Transverse colon (tissue), 3 donors: ENCODE data around the gene ENTR1.

Experiments
- POLR2A ChIP-seq: fragments of 450-650 bp; IDR thresholded peaks from one replicate; pipeline ENCODE4 v1.6.1; 2016; ENCODE audit warnings: antibody characterized with exemption, mild to moderate bottlenecking, moderate library complexity
- TF ChIP-seq, protein P1 (sequence below), 5 experiments: fragments of 200-600 bp in 3 of 5; fragments of 450-650 bp in 2 of 5; sonication (generic) in 3 of 5; IDR thresholded peaks; 1 replicate in 2 of 5; 2 replicates in 3 of 5; pipeline ENCODE4 v1.5.1; 2016 to 2017; ENCODE audit warnings: antibody characterized with exemption in 5 of 5, inconsistent platforms in 3 of 5, mild to moderate bottlenecking in 2 of 5, moderate library complexity in 1 of 5

DNA sequence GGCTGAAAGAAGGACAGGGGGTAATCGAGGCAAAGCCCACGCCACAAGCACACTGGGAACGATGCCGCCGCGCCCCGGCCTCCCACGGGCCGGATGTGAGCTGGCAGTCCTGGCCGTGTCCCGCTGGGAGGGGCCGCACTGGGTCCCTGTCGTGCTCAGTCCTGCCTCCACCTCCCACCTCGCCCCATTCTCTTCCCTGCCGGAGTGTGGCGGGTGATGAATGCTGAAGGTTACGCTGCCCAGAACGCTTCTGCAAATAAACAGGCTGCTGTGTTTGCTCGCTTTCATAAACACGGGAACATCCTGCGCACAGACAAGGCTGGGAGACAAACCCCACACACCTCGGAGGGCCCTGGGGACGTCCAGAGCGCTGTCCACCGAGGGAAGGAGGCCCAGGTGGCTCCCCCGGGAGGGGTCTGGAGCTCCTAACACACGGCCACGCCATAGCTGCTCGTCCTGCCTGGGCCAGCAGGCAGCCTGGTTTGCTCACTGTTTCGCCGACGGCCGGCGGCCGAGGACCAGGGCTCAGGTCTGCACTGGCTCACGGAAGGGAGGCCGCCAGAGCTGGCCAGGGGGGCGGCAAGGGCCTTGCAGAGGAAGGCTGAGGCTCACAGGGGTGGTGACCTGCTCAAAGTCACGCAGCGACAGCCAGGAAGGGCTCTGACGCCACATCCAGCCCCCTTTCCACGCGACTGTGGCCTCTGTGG is 49.2 kb downstream of the ENTR1 start:
- TF ChIP-seq, protein P1, sequence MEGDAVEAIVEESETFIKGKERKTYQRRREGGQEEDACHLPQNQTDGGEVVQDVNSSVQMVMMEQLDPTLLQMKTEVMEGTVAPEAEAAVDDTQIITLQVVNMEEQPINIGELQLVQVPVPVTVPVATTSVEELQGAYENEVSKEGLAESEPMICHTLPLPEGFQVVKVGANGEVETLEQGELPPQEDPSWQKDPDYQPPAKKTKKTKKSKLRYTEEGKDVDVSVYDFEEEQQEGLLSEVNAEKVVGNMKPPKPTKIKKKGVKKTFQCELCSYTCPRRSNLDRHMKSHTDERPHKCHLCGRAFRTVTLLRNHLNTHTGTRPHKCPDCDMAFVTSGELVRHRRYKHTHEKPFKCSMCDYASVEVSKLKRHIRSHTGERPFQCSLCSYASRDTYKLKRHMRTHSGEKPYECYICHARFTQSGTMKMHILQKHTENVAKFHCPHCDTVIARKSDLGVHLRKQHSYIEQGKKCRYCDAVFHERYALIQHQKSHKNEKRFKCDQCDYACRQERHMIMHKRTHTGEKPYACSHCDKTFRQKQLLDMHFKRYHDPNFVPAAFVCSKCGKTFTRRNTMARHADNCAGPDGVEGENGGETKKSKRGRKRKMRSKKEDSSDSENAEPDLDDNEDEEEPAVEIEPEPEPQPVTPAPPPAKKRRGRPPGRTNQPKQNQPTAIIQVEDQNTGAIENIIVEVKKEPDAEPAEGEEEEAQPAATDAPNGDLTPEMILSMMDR (IDR thresholded peaks at IDR 0.05): no peak
- TF ChIP-seq POLR2A: no peak
